Measurements from ENCODE around the gene RNASEH1. TPM values are rescaled to one million over a fixed set of nuclear protein-coding genes. Genes with fewer than 3 reads are reported as not detected.

The RNASEH1 gene
- total and polyA plus RNA-seq, 10 of the 15 experiments (the other 5 are each of a cell fraction or from before 2014, with no cell fraction given), result 18.2 to 68.5 (median 28.2) TPM

DNA sequence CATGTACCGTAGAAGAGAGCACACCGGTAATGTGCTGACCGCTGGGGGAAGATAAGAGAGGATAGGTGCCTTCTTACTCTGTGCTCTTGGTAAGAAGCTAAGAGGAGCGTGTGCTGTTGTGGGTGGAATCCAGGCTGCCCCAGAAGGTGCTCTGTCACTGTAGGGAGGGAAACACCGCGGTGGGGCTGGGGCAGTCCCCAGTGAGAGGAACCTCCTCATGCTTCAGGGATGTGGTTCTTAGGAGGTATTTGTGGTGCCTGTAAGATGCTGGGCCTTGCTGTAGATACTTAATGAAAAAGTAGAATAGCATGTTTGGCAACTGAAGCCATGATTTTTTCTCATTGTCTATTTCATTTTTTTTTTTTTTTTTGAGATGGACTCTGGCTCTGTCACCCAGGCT is 37.9 kb upstream of the RNASEH1 start:
- ChIA-PET CTCF (no interaction called here), SMC1A (ENCODE audit: uncharacterized antibody, unreplicated experiment) (interaction anchor here (0.8 kb wide), 1 partner anchor 11 kb away, joined by 3 read pairs; no protein-coding TSS in a partner anchor), POLR2A (interaction anchor here (0.7 to 1.1 kb wide), 4 partner anchors 9 to 56 kb away, joined by 3 to 5 read pairs (median 4); partner anchors contain the start of gene RNASEH1), RAD21 (ENCODE audit: unreplicated experiment) (interaction anchor here (0.6 to 1.8 kb wide), 5 partner anchors 9 to 77 kb away, joined by 3 to 11 read pairs (median 3); no protein-coding TSS in a partner anchor)
- no peak overlapping the region for H2AFZ ChIP-seq (ENCODE audit: control insufficient read depth, low read depth, low read length)
- H3K27me3 ChIP-seq (replicated peaks in 1 of 2; ENCODE audit: control insufficient read depth in 2 of 2, insufficient read depth in 2 of 2, low read length in 1 of 2), result no peaks in the 10 kb centered on the region
- WGBS (ENCODE audit: insufficient coverage, insufficient replicate concordance, low lambda C conversion rate, missing lambda C conversion rate), result 16% methylated on average over 6 of the region's 6 CpGs
- no peaks in the 10 kb centered on the region; the same call in 1 of the 2 replicates for H4K20me1 ChIP-seq (ENCODE audit: control insufficient read depth, insufficient read depth)
- FAIRE-seq (no peak), ATAC-seq (peak; percentile 97), DNase-seq (ENCODE audit: low read depth, low spot score) (no peak)
- no peaks in the 10 kb centered on the region for H3K79me2 ChIP-seq (ENCODE audit: control insufficient read depth, insufficient read depth, low read length)
- H3K4me3 ChIP-seq, result no peak overlapping the region
- in situ Hi-C loops (cut with MboI) (no loop called here), intact Hi-C loops (cut with micrococcal nuclease; ENCODE audit: unreplicated experiment) (no loop called here)
- no peak overlapping the region for H3K27ac ChIP-seq (ENCODE audit: control insufficient read depth, insufficient read depth)
- no TSS peak for BruUV-seq (replicated peaks)
- peaks cover 22% of the 10 kb centered on the region for H3K4me1 ChIP-seq (ENCODE audit: control insufficient read depth, insufficient read depth, low read length)
- H3K9me3 ChIP-seq (replicated peaks; ENCODE audit: control insufficient read depth, insufficient read depth, low read length), result no peaks in the 10 kb centered on the region
- H3K4me2 ChIP-seq (ENCODE audit: control insufficient read depth, insufficient read depth), result no peak overlapping the region
- H3K9ac ChIP-seq (ENCODE audit: control insufficient read depth, insufficient read depth, low read length), result no peak overlapping the region
- peaks cover 0 to 4% of the 10 kb centered on the region in 2 experiments; a peak in 2 of 4 replicates for H3K36me3 ChIP-seq (ENCODE audit: control insufficient read depth in 2 of 2, insufficient read depth in 2 of 2, low read length in 1 of 2)
- TF ChIP-seq CREB1 (IDR thresholded peaks at IDR 0.05; ENCODE audit: low read depth) (peak; percentile 59; the same call in 1 of the 2 replicates), ATF7 (IDR thresholded peaks at IDR 0.05; ENCODE audit: low read depth) (peak; percentile 40; the same call in 1 of the 2 replicates), JUNB (IDR thresholded peaks at IDR 0.05) (no peak), BCL11A (IDR thresholded peaks at IDR 0.05; ENCODE audit: low read depth, low read length) (peak; percentile 42; the same call in 1 of the 2 replicates), MEF2B (IDR thresholded peaks at IDR 0.05; ENCODE audit: partially characterized antibody, poor library complexity, severe bottlenecking) (peak; percentile 37), SREBF1 (IDR thresholded peaks at IDR 0.05; ENCODE audit: low read length) (peak; percentile 25; the same call in 1 of the 2 replicates), POLR2AphosphoS2 (IDR thresholded peaks at IDR 0.05; ENCODE audit: low read depth, low read length) (no peak), PAX5 (IDR thresholded peaks at IDR 0.05; ENCODE audit: borderline replicate concordance, low read depth, low read length) (0 out of 2 replicates have a peak, but pooled peaks have one; percentile 48), POU2F2 (IDR thresholded peaks at IDR 0.05; ENCODE audit: borderline replicate concordance, low read depth, low read length) (no peak), IKZF2 (IDR thresholded peaks at IDR 0.05) (peak in 1 of 2 experiments; percentile 30; a peak in 1 of 4 replicates), EGR1 (IDR thresholded peaks at IDR 0.05; ENCODE audit: borderline replicate concordance in 1 of 2, low read depth in 2 of 2, low read length in 2 of 2) (0 out of 3 replicates have a peak, but pooled peaks of 1 of the 2 experiments have one; percentile 28), ESRRA (IDR thresholded peaks at IDR 0.05; ENCODE audit: low read length) (no peak), ZNF274 (IDR thresholded peaks at IDR 0.05; ENCODE audit: insufficient read depth, insufficient read length) (no peak), CREM (IDR thresholded peaks at IDR 0.05; ENCODE audit: low read depth) (peak; percentile 30; the same call in 1 of the 2 replicates), RUNX3 (IDR thresholded peaks at IDR 0.05; ENCODE audit: low read length) (peak; percentile 85), PAX8 (IDR thresholded peaks at IDR 0.05) (no peak), IKZF1 (conservative IDR thresholded peaks at IDR 0.05) (peak; percentile 36; the same call in 1 of the 2 replicates), SIX5 (IDR thresholded peaks at IDR 0.05; ENCODE audit: low read depth, low read length, severe bottlenecking) (no peak)
- TF ChIP-seq, protein P1, sequence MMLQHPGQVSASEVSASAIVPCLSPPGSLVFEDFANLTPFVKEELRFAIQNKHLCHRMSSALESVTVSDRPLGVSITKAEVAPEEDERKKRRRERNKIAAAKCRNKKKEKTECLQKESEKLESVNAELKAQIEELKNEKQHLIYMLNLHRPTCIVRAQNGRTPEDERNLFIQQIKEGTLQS (IDR thresholded peaks at IDR 0.05; ENCODE audit: borderline replicate concordance, extremely low read depth, low read depth, low read length), result no peak
- TF ChIP-seq, protein P2, sequence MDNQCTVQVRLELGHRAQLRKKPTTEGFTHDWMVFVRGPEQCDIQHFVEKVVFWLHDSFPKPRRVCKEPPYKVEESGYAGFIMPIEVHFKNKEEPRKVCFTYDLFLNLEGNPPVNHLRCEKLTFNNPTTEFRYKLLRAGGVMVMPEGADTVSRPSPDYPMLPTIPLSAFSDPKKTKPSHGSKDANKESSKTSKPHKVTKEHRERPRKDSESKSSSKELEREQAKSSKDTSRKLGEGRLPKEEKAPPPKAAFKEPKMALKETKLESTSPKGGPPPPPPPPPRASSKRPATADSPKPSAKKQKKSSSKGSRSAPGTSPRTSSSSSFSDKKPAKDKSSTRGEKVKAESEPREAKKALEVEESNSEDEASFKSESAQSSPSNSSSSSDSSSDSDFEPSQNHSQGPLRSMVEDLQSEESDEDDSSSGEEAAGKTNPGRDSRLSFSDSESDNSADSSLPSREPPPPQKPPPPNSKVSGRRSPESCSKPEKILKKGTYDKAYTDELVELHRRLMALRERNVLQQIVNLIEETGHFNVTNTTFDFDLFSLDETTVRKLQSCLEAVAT (IDR thresholded peaks at IDR 0.05), result peak; percentile 51; the same call in 1 of the 2 replicates
- TF ChIP-seq, protein P3, sequence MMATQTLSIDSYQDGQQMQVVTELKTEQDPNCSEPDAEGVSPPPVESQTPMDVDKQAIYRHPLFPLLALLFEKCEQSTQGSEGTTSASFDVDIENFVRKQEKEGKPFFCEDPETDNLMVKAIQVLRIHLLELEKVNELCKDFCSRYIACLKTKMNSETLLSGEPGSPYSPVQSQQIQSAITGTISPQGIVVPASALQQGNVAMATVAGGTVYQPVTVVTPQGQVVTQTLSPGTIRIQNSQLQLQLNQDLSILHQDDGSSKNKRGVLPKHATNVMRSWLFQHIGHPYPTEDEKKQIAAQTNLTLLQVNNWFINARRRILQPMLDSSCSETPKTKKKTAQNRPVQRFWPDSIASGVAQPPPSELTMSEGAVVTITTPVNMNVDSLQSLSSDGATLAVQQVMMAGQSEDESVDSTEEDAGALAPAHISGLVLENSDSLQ (IDR thresholded peaks at IDR 0.05), result peak; percentile 26; the same call in 1 of the 2 replicates
- TF ChIP-seq, protein P4, sequence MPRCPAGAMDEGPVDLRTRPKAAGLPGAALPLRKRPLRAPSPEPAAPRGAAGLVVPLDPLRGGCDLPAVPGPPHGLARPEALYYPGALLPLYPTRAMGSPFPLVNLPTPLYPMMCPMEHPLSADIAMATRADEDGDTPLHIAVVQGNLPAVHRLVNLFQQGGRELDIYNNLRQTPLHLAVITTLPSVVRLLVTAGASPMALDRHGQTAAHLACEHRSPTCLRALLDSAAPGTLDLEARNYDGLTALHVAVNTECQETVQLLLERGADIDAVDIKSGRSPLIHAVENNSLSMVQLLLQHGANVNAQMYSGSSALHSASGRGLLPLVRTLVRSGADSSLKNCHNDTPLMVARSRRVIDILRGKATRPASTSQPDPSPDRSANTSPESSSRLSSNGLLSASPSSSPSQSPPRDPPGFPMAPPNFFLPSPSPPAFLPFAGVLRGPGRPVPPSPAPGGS (IDR thresholded peaks at IDR 0.05; ENCODE audit: borderline replicate concordance, insufficient read depth, low read depth, low read length, poor library complexity, severe bottlenecking), result peak; percentile 80
